NK-92 treated with Interleukin-12 subunit alpha and Interleukin-12 subunit beta, amount 100 ng/mL, for 24 hours (cell line): Measurements from ENCODE around the gene TEDC2.
"Not testable (repeated sequence)": the region's sequence is repeated elsewhere in the genome, so short reads cannot be mapped to it uniquely, and the experiment has no call there.

ENCODE experiments used
- DNase-seq: peaks from one replicate; lab custom pipeline; 2025; lab: John Stamatoyannopoulos, UW

The TEDC2 gene

GRCh38 chr16:2438121-2438520, 21.8 kb upstream of the TEDC2 start:
- no peak for DNase-seq

- DNase-seq: no peak
These were observed 20.3 kb upstream of the TEDC2 start for GRCh38 chr16:2439598-2439997.

DNA sequence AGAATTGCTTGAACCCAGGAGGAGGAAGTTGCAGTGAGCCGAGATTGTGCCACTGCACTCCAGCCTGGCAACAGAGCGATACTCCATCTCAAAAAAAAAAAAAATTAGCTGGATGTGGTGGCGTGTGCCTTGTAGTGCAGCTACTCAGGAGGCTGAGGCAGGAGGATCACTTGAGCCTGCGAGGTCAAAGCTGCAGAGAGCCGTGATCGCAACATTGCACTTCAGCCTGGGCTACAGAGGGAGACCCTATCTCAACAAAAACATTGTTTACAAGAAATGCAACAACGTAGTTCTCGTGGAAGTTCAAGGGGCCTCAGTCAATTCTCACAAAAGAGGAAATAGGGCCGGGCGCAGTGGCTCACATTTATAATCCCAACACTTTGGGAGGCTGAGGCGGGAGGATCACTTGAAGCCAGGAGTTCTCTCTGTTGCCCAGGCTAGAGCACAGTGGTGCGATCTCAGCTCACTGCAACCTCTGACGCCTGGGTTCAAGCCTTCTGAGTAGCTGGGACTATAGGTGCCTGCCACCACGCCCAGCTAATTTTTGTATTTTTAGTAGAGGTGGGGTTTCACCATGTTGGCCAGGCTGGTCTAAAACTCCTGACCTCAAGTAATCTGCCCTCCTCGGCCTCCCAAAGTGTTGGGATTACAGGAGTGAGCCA, 18.6 kb upstream of the TEDC2 start:
- DNase-seq: not testable (repeated sequence)

DNA sequence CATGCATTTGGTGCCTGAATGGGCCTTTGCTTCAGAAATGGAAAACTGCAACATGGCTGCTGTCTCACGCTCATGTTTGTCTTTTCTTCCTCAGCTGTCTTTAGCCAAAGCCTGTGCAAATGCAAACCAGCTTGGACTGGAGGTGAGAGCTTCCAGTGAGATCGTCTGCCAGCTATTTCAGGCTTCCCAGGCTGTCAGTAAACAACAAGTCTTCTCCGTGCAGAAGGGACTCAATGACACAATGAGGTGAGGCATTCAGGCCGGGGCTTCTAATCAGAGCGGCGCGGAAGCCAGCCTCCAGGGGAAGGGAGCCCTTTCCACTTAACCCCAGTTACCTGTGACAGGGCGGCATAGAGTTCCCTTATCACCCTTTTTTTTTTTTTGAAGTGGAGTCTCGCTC, 16.4 kb upstream of the TEDC2 start:
- DNase-seq: no peak

DNA sequence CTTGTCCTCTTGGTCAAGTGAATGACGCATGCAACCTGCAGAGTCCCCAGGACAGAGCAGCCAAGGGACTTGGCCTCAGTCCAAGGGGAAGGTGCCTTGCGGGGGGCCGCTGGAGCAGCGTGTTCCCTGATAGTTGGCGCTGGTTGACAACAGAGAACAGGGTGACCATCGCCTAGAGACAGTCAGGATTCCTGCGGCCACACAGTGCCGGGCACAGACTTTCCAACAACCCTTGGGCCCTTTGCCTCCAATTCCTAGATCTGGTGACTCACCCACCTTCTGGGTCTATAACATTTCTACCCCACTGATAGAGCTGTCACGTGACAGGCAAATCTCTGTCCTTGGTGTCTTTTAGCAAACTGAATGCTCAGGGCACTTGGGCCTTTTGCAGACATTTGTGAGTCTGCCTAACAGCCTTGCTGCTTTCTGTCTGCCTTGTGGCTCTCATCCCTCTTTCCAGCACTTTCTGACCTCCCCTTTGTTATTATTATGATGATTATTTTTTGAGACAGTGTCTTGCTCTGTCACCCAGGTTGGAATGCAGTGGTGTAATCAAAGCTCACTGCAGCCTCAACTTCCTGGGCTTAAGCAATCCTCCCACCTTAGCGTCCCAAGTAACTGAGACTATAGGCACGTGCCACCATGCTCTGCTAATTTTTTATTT, 11.9 kb upstream of the TEDC2 start:
- no peak for DNase-seq

DNA sequence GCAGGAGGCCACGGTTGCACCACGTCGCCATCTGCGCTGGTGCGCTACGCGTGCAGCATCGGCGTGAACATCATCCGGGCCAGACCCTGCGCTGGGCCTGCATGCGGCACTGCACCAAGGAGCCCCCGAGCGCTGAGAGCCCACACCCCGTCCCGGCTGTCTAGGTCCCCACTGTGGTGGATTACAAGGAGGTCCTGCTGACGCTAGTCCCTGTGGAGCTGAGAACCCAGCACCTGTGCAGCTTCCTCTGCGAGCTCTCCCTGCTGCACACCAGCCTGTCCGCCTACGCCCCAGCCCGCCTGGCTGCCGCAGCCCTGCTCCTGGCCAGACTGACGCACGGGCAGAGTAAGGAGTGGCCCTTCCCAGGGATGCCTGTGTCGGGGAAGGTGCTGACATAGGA, 10.8 kb upstream of the TEDC2 start:
- no peak for DNase-seq

DNA sequence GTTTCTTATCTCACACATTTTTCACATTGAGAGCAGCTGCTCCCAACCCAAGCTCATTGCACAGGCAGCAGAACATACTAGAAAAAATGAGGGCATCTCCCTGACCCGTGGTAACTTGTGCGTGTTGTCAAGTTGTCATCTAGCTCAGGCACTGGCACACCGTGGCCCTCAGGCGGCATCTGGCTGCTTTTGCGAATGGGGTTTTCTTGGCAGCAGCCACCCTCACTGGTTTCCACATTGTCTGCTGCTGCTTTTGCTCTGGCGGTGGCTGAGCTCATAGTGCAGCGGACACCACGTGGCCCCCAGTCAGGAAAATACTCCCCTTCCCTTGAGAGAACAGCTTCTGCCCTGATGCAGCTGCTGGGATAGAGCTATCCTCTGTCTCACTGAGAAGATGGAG, 9.4 kb upstream of the TEDC2 start:
- DNase-seq: no peak

- no peak for DNase-seq
These were observed 8.9 kb upstream of the TEDC2 start for GRCh38 chr16:2450975-2451381.

DNA sequence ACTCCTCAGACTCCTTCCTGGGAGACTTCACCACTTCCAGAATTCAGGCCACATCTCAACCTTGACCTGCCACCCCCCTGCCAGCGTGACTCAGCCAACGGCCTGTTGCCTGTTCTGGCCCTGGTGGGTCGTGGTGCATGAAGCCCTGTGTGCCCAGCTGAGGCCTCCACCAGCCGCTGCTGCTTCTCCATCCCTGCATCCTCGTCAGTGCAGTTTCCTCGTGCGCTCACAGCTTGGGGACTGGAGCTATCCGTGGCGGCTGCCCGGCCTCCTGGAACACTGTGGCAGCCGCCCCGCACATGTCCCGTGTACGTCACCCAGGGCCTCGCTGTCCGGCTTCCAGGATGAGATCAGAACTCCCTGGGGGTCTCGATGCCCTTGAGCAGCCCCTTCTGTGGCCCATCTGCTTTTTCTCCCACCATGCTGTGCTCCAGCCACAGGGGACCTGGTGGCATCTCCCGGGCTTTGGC, 8.0 kb upstream of the TEDC2 start:
- no peak for DNase-seq

GRCh38 chr16:2452650-2453049, 7.3 kb upstream of the TEDC2 start:
- DNase-seq: no peak

GRCh38 chr16:2455081-2455845, 4.6 kb upstream of the TEDC2 start:
- no peak for DNase-seq

DNA sequence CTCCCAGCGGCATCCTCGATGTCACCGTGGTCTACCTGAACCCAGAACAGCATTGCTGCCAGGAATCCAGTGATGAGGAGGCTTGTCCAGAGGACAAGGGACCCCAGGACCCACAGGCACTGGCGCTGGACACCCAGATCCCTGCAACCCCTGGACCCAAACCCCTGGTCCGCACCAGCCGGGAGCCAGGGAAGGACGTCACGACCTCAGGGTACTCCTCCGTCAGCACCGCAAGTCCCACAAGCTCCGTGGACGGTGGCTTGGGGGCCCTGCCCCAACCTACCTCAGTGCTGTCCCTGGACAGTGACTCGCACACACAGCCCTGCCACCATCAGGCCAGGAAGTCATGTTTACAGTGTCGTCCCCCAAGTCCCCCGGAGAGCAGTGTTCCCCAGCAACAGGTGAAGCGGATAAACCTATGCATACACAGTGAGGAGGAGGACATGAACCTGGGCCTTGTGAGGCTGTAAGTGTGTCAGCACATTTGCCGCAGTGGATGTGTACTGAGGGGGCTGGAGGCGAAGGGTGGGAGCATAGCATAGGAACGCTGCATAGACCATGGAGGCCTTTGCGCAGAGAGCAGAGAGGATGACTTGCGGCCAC, 3.3 kb upstream of the TEDC2 start:
- no peak for DNase-seq

DNA sequence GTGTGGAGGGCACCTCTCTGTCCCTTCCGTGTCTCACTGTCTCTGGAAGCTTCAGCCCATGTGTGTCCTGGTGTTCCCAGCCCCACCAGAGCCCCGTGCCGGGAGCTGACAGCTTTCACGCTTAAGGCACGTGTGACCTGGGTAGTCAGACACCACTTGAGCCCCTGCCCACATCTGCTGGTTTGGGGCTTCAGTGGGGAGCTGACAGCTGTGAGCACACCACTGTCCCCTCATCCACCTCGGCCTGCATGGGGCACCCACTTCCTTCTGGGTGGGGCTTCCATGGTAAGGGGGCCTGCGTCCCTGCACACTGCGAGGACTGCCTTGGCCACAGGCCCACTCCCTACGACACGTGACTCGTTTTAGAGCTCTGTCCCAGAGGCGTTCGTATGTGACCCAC, 2.6 kb upstream of the TEDC2 start:
- no peak for DNase-seq

- no peak for DNase-seq
These were observed 2.0 kb upstream of the TEDC2 start for GRCh38 chr16:2457946-2458345.

- no peak for DNase-seq
These were observed 842 bp upstream of the TEDC2 start for GRCh38 chr16:2458887-2459646.

DNA sequence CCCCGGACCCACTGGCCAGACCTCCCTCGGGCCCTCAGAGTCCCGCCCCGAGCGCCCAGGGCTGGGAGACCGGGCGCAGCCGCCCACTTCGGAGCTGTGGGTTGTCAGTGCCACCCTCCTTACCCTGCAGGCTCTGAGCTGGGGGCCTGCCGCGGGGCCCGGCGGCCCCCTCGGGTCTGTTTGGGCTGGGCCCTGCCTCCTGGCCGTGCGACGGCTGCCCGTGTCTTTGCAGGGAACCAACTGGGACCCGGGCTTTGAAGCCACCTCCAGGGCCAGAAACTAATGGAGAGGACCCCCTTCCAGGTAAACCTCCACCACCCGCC, 443 bp downstream of the TEDC2 start:
- no peak for DNase-seq

DNA sequence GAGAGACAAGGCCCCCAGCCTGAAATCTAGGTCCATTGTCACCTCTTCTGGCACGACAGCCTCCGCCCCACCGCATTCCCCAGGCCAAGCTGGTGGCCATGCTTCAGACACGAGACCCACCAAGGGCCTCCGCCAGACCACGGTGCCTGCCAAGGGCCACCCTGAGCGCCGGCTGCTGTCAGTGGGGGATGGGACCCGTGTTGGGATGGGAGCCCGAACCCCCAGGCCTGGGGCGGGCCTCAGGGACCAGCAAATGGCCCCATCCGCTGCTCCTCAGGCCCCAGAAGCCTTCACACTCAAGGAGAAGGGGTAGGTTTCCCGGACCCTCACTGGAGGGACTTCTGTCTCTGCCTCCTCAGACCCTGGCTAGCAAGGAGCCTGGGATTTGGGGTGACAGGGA, 1.0 kb downstream of the TEDC2 start:
- no peak for DNase-seq

DNA sequence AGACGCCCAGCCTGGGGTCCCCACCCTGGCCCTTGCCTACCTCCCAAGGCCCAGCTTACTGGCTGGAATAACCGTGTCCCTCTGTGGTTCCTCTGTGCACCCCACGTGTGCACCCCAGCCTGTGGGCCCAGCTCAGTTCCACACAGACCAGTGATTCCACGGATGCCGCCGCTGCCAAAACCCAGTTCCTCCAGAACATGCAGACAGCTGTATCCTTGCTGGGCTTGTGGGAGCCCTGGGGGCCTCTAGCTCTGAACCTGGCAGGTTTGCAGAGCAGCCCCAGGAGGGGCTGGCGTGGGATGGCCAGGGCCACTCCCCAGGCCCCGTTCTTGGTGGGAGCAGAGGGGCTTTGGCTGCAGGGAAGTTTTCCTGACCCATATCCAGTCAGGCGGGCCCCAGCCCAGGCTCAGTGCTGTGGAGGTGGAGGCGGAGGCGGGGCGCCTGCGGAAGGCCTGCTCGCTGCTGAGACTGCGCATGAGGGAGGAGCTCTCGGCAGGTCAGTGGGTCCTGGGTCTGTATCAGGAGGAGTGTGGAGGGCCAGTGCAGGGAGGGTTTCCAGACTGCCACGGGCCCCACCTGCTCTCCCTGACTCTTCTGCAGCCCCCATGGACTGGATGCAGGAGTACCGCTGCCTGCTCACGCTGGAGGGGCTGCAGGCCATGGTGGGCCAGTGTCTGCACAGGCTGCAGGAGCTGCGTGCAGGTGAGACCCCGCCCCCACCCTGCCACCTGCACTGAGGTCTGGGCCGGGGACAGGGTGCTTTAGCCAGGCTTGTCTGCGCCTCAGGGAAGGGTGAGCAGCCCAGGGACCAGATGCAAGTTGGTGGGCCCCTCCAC, 2.3 kb downstream of the TEDC2 start:
- DNase-seq: no peak

GRCh38 chr16:2464333-2464732, 4.4 kb downstream of the TEDC2 start:
- no peak for DNase-seq

GRCh38 chr16:2465653-2466415, 5.9 kb downstream of the TEDC2 start:
- DNase-seq: no peak
